IMR-90 (cell line): Measurements from ENCODE around the gene CCNC. TPM values are rescaled to one million over a fixed set of nuclear protein-coding genes. Genes with fewer than 3 reads are reported as not detected.

Experiments used
- ATAC-seq: fragments of 200-7000 bp; cut with Tn5 transposase; 2 replicates; pipeline ENCODE4 v1.9.1; 2020; ENCODE audit warnings: low read depth, mild to moderate bottlenecking, moderate library complexity
- BruUV-seq: library from RNA; stranded (reverse); fragments of 400-500 nt; replicated peaks from 2 replicates; lab custom pipeline; 2021; lab: Mats Ljungman, UMichigan
- CTCF ChIA-PET: fragments of 300-600 bp; formaldehyde crosslinking; extraction: SDS; loops from one replicate; lab custom pipeline; 2021; ENCODE audit warnings: antibody characterized with exemption; lab: Yijun Ruan, JAX
- POLR2A ChIA-PET: fragments of 300-600 bp; sonication (Branson Sonifier 250); formaldehyde crosslinking; loops from one replicate; lab custom pipeline; 2022; ENCODE audit warnings: antibody characterized with exemption; ENCODE audit not compliant: unreplicated experiment; lab: Charles Lee
- DNase-seq: peaks from one replicate; pipeline ENCODE4 v3.0.0; 2013
- H2AFZ ChIP-seq: replicated peaks from 2 replicates; pipeline ENCODE3; 2013; ENCODE audit warnings: low read length, mild to moderate bottlenecking; ENCODE audit not compliant: poor library complexity
- H2AK5ac ChIP-seq: 2 replicates; pipeline ENCODE4 v1.6.1; 2013; ENCODE audit warnings: low read depth, low read length, inconsistent platforms
- H2AK9ac ChIP-seq: replicated peaks from 2 replicates; pipeline ENCODE3; 2013; ENCODE audit warnings: mild to moderate bottlenecking, low read depth, low read length, moderate library complexity; ENCODE audit not compliant: poor library complexity
- H2BK120ac ChIP-seq: 2 replicates; pipeline ENCODE4 v1.6.1; 2013; ENCODE audit warnings: low read depth, low read length, inconsistent platforms
- H2BK15ac ChIP-seq: 3 replicates; pipeline ENCODE4 v1.6.1; 2013; ENCODE audit warnings: low read depth, low read length, inconsistent platforms
- H2BK20ac ChIP-seq: 2 replicates; pipeline ENCODE4 v1.6.1; 2013; ENCODE audit warnings: low read depth, mild to moderate bottlenecking, inconsistent platforms, low read length, moderate library complexity
- H2BK5ac ChIP-seq: 2 replicates; pipeline ENCODE4 v1.6.1; 2013; ENCODE audit warnings: mild to moderate bottlenecking, low read depth, low read length, inconsistent platforms; ENCODE audit not compliant: poor library complexity, severe bottlenecking
- H3K14ac ChIP-seq: replicated peaks from 2 replicates; pipeline ENCODE4 v1.6.1; 2013; ENCODE audit warnings: low read depth, low read length, inconsistent platforms
- H3K18ac ChIP-seq: 2 replicates; pipeline ENCODE4 v1.6.1; 2013; ENCODE audit warnings: low read depth, low read length, control low read depth
- H3K23ac ChIP-seq: 2 replicates; pipeline ENCODE4 v1.6.1; 2013; ENCODE audit warnings: low read depth, low read length, inconsistent platforms
- H3K27ac ChIP-seq: 2 replicates; pipeline ENCODE4 v1.5.1; 2013; ENCODE audit warnings: mild to moderate bottlenecking, control low read depth, low read length; ENCODE audit not compliant: insufficient read depth
- H3K27me3 ChIP-seq: 2 replicates; pipeline ENCODE4 v1.6.1; 2013; ENCODE audit warnings: low read length; ENCODE audit not compliant: control insufficient read depth, insufficient read depth
- H3K36me3 ChIP-seq: 2 replicates; pipeline ENCODE4 v1.6.1; 2013; ENCODE audit warnings: low read length, mixed read lengths; ENCODE audit not compliant: control insufficient read depth, insufficient read depth
- H3K4ac ChIP-seq: 2 replicates; pipeline ENCODE4 v1.6.1; 2013; ENCODE audit warnings: low read depth, low read length, inconsistent platforms
- H3K4me1 ChIP-seq: 2 replicates; pipeline ENCODE4 v1.6.1; 2013; ENCODE audit warnings: low read length, mixed read lengths; ENCODE audit not compliant: control insufficient read depth, insufficient read depth
- H3K4me2 ChIP-seq: 2 replicates; pipeline ENCODE4 v1.6.1; 2013; ENCODE audit warnings: low read depth, mild to moderate bottlenecking, control low read depth, low read length, moderate library complexity
- H3K4me3 ChIP-seq: 2 replicates; pipeline ENCODE4 v1.5.1; 2013; ENCODE audit warnings: low read depth, mild to moderate bottlenecking, control low read depth, low read length, moderate library complexity; ENCODE audit not compliant: insufficient read depth
- H3K56ac ChIP-seq: 2 replicates; pipeline ENCODE4 v1.6.1; 2013; ENCODE audit warnings: low read length, inconsistent platforms; ENCODE audit not compliant: insufficient read depth; ENCODE audit errors: extremely low read depth
- H3K79me1 ChIP-seq, 2 experiments: 2 replicates each; pipeline ENCODE4 v1.6.1; 2013; ENCODE audit warnings: low read length in 2 of 2, inconsistent platforms in 1 of 2, low read depth in 1 of 2
- H3K9ac ChIP-seq: 2 replicates; pipeline ENCODE4 v1.6.1; 2013; ENCODE audit warnings: low read depth, low read length, control low read depth
- H3K9me1 ChIP-seq: 2 replicates; pipeline ENCODE4 v1.6.1; 2013; ENCODE audit warnings: low read length, inconsistent platforms; ENCODE audit not compliant: insufficient read depth
- H3K9me3 ChIP-seq: 2 replicates; pipeline ENCODE4 v1.6.1; 2013; ENCODE audit warnings: low read length; ENCODE audit not compliant: control insufficient read depth, insufficient read depth
- H4K20me1 ChIP-seq: 2 replicates; pipeline ENCODE4 v1.6.1; 2013; ENCODE audit warnings: low read length, inconsistent platforms; ENCODE audit not compliant: insufficient read depth
- H4K5ac ChIP-seq: 2 replicates; pipeline ENCODE4 v1.6.1; 2013; ENCODE audit warnings: mild to moderate bottlenecking, low read depth, low read length, control low read depth
- H4K8ac ChIP-seq, 2 experiments: 2 replicates each; pipeline ENCODE4 v1.6.1; 2013; ENCODE audit warnings: low read depth in 2 of 2, low read length in 2 of 2, control low read depth in 1 of 2, inconsistent platforms in 1 of 2
- H4K91ac ChIP-seq: 2 replicates; pipeline ENCODE4 v1.6.1; 2013; ENCODE audit warnings: low read depth, low read length, inconsistent platforms; ENCODE audit not compliant: insufficient read depth
- CEBPB ChIP-seq: IDR thresholded peaks from 2 replicates; pipeline ENCODE4 v1.6.1; 2012; ENCODE audit warnings: low read depth, low read length, improper control_type of control experiment
- CTCF ChIP-seq: conservative IDR thresholded peaks from 2 replicates; pipeline ENCODE4 v1.5.1; 2012; ENCODE audit warnings: mild to moderate bottlenecking, low read depth, low read length, improper control_type of control experiment
- ELK1 ChIP-seq: fragments of 150-350 bp; IDR thresholded peaks from 2 replicates; pipeline ENCODE4 v1.6.1; 2016; ENCODE audit warnings: low read depth, mild to moderate bottlenecking, low read length, moderate library complexity, borderline replicate concordance
- MAFK ChIP-seq: IDR thresholded peaks from 2 replicates; pipeline ENCODE4 v1.6.1; 2012; ENCODE audit warnings: low read depth, low read length, improper control_type of control experiment
- MAZ ChIP-seq: IDR thresholded peaks from 2 replicates; pipeline ENCODE4 v1.6.1; 2012; ENCODE audit warnings: low read depth, mild to moderate bottlenecking, low read length, improper control_type of control experiment, moderate library complexity, borderline replicate concordance
- MXI1 ChIP-seq: IDR thresholded peaks from 2 replicates; pipeline ENCODE4 v1.6.1; 2012; ENCODE audit warnings: low read depth, mild to moderate bottlenecking, low read length, moderate library complexity, borderline replicate concordance
- NFE2L2 ChIP-seq: fragments of 150-350 bp; IDR thresholded peaks from 2 replicates; pipeline ENCODE4 v1.6.1; 2016; ENCODE audit warnings: low read depth, mild to moderate bottlenecking, low read length
- RAD21 ChIP-seq: IDR thresholded peaks from 2 replicates; pipeline ENCODE4 v1.6.1; 2012; ENCODE audit warnings: low read length, improper control_type of control experiment
- RFX5 ChIP-seq: IDR thresholded peaks from 2 replicates; pipeline ENCODE4 v1.8.0; 2012; ENCODE audit warnings: low read depth, mild to moderate bottlenecking, low read length, moderate library complexity
- WGBS, 2 experiments: methylation state at CpG; one replicate each; pipeline versions ENCODE4 v1.1.5 to v1.1.7; 2013; ENCODE audit warnings: missing lambda C conversion rate in 2 of 2; ENCODE audit not compliant: insufficient read length in 1 of 2; ENCODE audit errors: extremely low coverage in 2 of 2; 5-methylcytosine and 5-hydroxymethylcytosine counted together
- dilution Hi-C: fragments of 300-500 bp; cut with HindIII; formaldehyde crosslinking; loops from one replicate; pipeline ENCODE4 v1.14.3; 2018; ENCODE audit warnings: low sequenced_read_pairs; ENCODE audit not compliant: unreplicated experiment
- in situ Hi-C: fragments of 300-500 bp; cut with MboI; formaldehyde crosslinking; loops from 3 replicates; pipeline ENCODE4 v1.14.3; 2019; ENCODE audit warnings: low sequenced_read_pairs, inconsistent platforms, mixed read lengths
- intact Hi-C: fragments of 100-400 bp; cut with micrococcal nuclease; formaldehyde crosslinking; loops from 2 replicates; pipeline ENCODE4 v1.10.0; 2022
- polyA plus RNA-seq, 3 experiments: library from polyadenylated mRNA; depleted of rRNA; stranded (reverse); fragments of >200 nt; gene quantifications; 2 replicates each; pipeline ENCODE4 v1.2.3, GENCODE V29; 2012; ENCODE audit warnings: low replicate concordance in 1 of 3
- total RNA-seq: library from RNA; depleted of rRNA; stranded (reverse); fragments of >200 nt; gene quantifications from 2 replicates; pipeline ENCODE4 v1.2.3, GENCODE V29; 2012

The CCNC gene
- total and polyA plus RNA-seq, 2 of the 4 experiments (the other 2 are of a cell fraction): 30.1 to 95.7 TPM

GRCh38 chr6:99573980-99574617 is 5.6 kb upstream of the CCNC start:
- Histone ChIP-seq H2AFZ (no peak overlapping the region), H3K9me1 (no peaks in the 10 kb centered on the region), H3K14ac (no peak overlapping the region), H3K9ac (no peak overlapping the region), H3K36me3 (no peaks in the 10 kb centered on the region), H4K91ac (no peak overlapping the region), H2AK5ac (no peak overlapping the region), H4K20me1 (no peaks in the 10 kb centered on the region), H3K4me2 (no peak overlapping the region), H4K5ac (no peak overlapping the region), H3K9me3 (no peaks in the 10 kb centered on the region), H3K4ac (no peak overlapping the region), H3K23ac (no peak overlapping the region), H3K27ac (no peak overlapping the region), H3K4me1 (no peaks in the 10 kb centered on the region), H3K79me1 (no peaks in the 10 kb centered on the region), H3K56ac (no peak overlapping the region), H2BK5ac (no peak overlapping the region), H2AK9ac (no peak overlapping the region), H2BK120ac (no peak overlapping the region), H3K18ac (no peak overlapping the region), H3K27me3 (no peaks in the 10 kb centered on the region; the same call in 1 of the 2 replicates), H4K8ac (no peak overlapping the region), H2BK15ac (no peak overlapping the region), H2BK20ac (no peak overlapping the region), H3K4me3 (no peak overlapping the region)
- ATAC-seq: no peak
- intact Hi-C loops: no loop called here
- dilution Hi-C loops: no loop called here
- POLR2A ChIA-PET: interaction anchor here (0.6 kb wide), 1 partner anchor 9 kb away, joined by 3 read pairs; no protein-coding TSS in a partner anchor
- no CpG with 5 or more reads among the region's 2 CpGs for whole genome bisulfite sequencing, 2 experiments
- TF ChIP-seq MAFK (no peak), MXI1 (no peak), NFE2L2 (no peak), CTCF (no peak), RFX5 (no peak), RAD21 (no peak), ELK1 (no peak), MAZ (no peak), CEBPB (no peak)
- no TSS peak for BruUV-seq
- in situ Hi-C loops: no loop called here
- no peak for DNase-seq
- CTCF ChIA-PET: no interaction called here
